Ishikawa (cell line): Measurements from ENCODE around the gene ALOX15.

Experiments
- YY1 ChIP-seq: IDR thresholded peaks from 2 replicates; pipeline ENCODE4 v1.6.1; 2012; ENCODE audit warnings: low read depth
- TF ChIP-seq, protein P1 (sequence below): IDR thresholded peaks from 2 replicates; pipeline ENCODE4 v1.6.1; 2012

DNA sequence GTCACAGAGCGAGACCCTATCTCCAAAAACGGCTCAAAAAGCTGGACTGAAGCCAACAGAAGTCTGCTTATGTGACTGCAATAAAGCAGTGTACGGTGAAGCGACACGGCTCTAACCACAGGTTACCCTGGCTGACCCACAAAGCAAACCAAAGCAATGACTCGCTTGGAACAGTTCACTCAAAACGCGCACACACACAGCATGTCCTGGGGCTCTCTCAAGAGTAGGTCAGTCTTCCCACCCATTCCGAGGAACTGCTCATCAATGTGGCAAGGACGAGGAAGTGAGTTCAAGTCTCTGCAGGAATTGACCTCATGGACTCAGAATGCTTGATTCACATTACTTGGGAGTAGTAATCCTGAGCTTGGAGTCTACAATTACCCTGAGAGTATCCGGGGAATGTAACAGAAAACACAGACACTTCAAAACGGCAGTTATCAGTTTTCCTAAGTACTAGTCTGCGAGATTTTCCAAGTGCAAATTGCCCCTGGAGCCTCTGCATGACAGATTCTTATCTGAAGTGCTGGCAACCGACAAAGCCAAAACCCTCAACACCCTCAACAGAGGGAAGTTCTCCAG lies 37.1 kb upstream of the ALOX15 start:
- TF ChIP-seq, protein P1, sequence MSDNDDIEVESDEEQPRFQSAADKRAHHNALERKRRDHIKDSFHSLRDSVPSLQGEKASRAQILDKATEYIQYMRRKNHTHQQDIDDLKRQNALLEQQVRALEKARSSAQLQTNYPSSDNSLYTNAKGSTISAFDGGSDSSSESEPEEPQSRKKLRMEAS = no peak
- no peak for TF ChIP-seq YY1
